Activated naive CD8-positive, alpha-beta T cell treated with anti-CD3 and anti-CD28 coated beads for 36 hours (primary cell): ENCODE data around the gene ASAP3. TPM values are rescaled to one million over a fixed set of nuclear protein-coding genes. Genes with fewer than 3 reads are reported as not detected.

ENCODE experiments used
- DNase-seq: peaks from one replicate; pipeline ENCODE4 v3.0.0; 2021
- H3K27ac Mint-ChIP-seq: one replicate; pipeline ENCODE4 v1.8.0; 2022; ENCODE audit warnings: mild to moderate bottlenecking, moderate library complexity, mixed read lengths
- H3K27me3 Mint-ChIP-seq: one replicate; pipeline ENCODE4 v1.8.0; 2022; ENCODE audit warnings: mild to moderate bottlenecking, mixed read lengths
- H3K36me3 Mint-ChIP-seq: one replicate; pipeline ENCODE4 v1.8.0; 2021; ENCODE audit warnings: mild to moderate bottlenecking, mixed read lengths
- H3K4me1 Mint-ChIP-seq: one replicate; pipeline ENCODE4 v1.8.0; 2021; ENCODE audit warnings: mixed read lengths
- H3K4me3 Mint-ChIP-seq: one replicate; pipeline ENCODE4 v1.8.0; 2022; ENCODE audit warnings: mild to moderate bottlenecking, moderate library complexity, mixed read lengths
- H3K9me3 Mint-ChIP-seq: one replicate; pipeline ENCODE4 v1.8.0; 2022; ENCODE audit warnings: mixed read lengths
- total RNA-seq, 2 experiments: library from RNA; stranded (reverse); gene quantifications; one replicate each; pipeline ENCODE4 v1.2.3, GENCODE V29; 2021

The ASAP3 gene
- total RNA-seq, 2 experiments from 2014 or later, result 1.2 to 2.2 TPM

GRCh38 chr1:23420778-23421177 lies 63.2 kb downstream of the ASAP3 start:
- Mint-ChIP-seq H3K4me1 (peaks cover 19% of the 10 kb centered on the region), H3K9me3 (no peaks in the 10 kb centered on the region), H3K4me3 (no peak overlapping the region), H3K36me3 (no peaks in the 10 kb centered on the region), H3K27ac (no peak overlapping the region), H3K27me3 (peaks cover under 1% of the 10 kb centered on the region)
- DNase-seq, result no peak

DNA sequence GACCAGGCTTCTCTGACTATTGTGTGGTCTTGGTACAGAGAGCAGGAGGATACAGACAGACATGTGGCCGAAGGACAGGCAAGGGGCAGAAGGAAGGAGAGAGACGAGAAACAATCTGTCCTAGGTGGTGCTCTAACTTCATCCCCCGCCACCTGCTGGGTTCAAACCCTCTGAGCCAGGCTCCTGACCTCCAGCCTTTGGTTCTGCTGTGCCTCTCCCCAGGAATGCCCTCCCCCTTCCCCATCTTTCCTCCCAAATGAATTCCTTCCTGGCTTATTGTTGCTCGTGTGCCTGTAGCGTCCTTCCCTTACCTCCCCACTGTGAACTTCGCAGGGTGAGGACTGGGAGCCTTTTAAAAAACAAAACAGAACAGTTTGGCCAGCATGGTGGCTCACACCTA lies 64.8 kb downstream of the ASAP3 start:
- H3K27me3 Mint-ChIP-seq, result no peaks in the 10 kb centered on the region

DNA sequence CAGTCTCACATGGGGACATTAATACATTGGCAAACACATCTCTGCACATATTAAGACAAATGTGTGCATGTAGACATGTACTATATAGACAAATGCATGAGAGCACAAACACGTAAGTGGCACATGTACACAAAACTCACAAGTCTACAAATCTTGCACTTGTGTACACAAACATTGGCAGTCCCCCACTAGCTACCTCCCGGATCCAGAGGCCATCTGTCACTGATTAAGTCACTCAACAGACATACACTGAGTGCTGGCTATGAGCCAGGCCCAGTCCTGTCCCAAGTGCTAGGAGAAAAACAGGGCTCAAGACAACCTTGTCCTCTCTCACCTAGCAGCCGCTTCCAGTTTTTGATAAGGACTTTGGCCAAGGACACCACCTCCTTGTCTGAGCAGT lies 66.4 kb downstream of the ASAP3 start:
- Mint-ChIP-seq H3K4me3 (no peak overlapping the region), H3K9me3 (no peaks in the 10 kb centered on the region), H3K36me3 (no peaks in the 10 kb centered on the region), H3K27me3 (no peaks in the 10 kb centered on the region), H3K4me1 (peaks cover 8% of the 10 kb centered on the region), H3K27ac (no peak overlapping the region)
- DNase-seq, result no peak

More for the DNA sequence above, 64.8 kb downstream of the ASAP3 start:
- no peak overlapping the region for H3K27ac Mint-ChIP-seq
- H3K4me1 Mint-ChIP-seq, result peaks cover 17% of the 10 kb centered on the region
- H3K36me3 Mint-ChIP-seq, result no peaks in the 10 kb centered on the region
- no peak overlapping the region for H3K4me3 Mint-ChIP-seq
- no peaks in the 10 kb centered on the region for H3K9me3 Mint-ChIP-seq
- no peak for DNase-seq

DNA sequence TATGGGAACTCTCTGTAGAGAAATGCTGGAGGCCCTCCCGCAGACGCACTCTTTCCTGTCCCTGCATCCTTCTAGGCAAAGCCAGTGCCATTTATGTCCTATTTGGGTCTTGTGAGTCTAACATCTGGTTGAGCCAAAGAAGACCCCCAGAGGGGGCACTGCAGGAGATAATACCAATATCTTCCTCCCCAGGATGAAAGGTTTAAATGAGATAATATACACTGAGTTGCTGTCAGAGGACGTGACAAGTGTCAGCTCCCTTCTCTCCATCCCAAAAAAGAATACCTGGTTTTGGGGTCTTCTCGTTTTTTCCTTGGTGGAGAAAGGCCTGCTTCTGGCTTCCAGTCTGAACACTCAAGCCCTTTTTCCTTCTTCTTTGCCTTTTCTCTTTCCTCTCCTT lies 67.0 kb downstream of the ASAP3 start:
- Mint-ChIP-seq H3K27ac (no peak overlapping the region), H3K36me3 (no peaks in the 10 kb centered on the region), H3K9me3 (no peaks in the 10 kb centered on the region), H3K4me3 (no peak overlapping the region), H3K4me1 (peaks cover 2% of the 10 kb centered on the region), H3K27me3 (no peaks in the 10 kb centered on the region)
- no peak for DNase-seq

- Mint-ChIP-seq H3K27ac (no peak overlapping the region), H3K9me3 (no peaks in the 10 kb centered on the region), H3K27me3 (no peaks in the 10 kb centered on the region), H3K4me3 (no peak overlapping the region), H3K4me1 (peaks cover 4% of the 10 kb centered on the region), H3K36me3 (peaks cover 1% of the 10 kb centered on the region)
- no peak for DNase-seq
Measured at GRCh38 chr1:23408797-23409290, 75.1 kb downstream of the ASAP3 start.

DNA sequence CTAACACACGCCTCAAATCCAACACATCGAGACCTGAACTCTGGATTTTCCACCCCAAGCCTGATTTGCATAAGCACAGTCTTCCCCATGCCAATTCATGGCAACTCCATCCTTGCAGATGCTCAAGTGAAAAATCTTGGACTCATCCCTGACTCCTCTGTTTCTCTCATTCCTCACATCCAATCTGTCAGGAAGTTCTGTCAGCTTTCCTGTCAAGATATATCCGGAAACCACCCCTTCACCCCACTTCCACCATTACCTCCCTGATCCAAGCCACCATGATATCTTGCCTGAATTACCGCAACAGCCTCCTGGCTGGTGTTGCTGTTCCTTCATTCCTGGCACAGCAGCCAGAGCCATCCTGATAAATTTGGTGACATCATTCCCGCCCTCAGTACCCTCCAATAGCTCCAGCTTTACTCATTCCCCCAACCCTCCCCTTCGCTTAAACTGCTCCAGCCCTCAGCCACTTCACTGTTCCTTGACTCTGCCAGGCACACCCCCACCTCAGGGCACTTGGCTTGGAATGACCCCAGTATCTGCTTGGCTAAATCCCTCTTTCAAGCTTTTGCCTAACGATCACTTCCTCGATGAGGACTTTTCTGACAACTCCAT lies 76.9 kb downstream of the ASAP3 start:
- no peak for DNase-seq
- no peak overlapping the region for H3K4me3 Mint-ChIP-seq
- H3K9me3 Mint-ChIP-seq, result no peaks in the 10 kb centered on the region
- no peak overlapping the region for H3K27ac Mint-ChIP-seq
- H3K4me1 Mint-ChIP-seq, result peaks cover 8% of the 10 kb centered on the region
- H3K36me3 Mint-ChIP-seq, result peaks cover 1% of the 10 kb centered on the region
- no peaks in the 10 kb centered on the region for H3K27me3 Mint-ChIP-seq

- Mint-ChIP-seq H3K4me3 (no peak overlapping the region), H3K27ac (no peak overlapping the region), H3K36me3 (no peaks in the 10 kb centered on the region), H3K9me3 (no peaks in the 10 kb centered on the region), H3K4me1 (peaks cover 8% of the 10 kb centered on the region), H3K27me3 (no peaks in the 10 kb centered on the region)
- DNase-seq, result no peak
Measured at GRCh38 chr1:23405946-23406345, 78.0 kb downstream of the ASAP3 start.

DNA sequence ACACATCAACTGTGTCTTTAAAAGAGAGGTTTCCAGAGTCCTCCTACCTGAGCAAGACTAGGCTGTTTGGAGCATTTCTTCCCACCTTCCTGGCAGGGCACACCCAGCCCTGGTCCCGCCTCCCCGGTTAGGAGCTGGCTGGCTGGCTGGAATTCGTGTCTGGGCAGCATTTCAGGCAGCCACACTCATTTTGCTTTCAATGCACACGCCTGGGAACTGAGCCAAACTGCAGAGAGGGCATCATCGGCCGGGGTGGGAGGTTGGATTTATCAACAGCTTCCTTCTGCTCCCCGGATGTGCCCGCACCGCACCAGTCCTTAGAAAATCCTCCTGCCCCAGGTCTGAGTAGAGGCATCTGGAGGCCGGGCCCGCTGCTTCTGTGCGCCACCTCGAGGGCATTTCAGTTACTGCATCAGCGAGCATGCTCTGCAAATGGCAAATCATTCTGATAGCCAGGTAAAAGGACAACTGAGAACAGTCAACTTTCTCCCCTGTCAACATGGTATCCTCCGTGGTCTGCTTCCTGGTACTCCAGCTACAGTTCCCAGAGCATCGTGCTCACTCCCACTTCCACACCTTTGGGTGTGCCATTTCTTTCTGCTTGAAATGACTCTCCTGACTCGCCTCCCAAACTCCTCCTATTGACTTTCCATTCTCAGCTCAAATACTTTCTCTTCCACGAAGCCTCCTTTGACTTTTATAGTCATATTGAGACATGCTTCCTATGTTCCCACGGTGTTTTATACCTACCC lies 80.1 kb downstream of the ASAP3 start:
- Mint-ChIP-seq H3K4me3 (no peak overlapping the region), H3K4me1 (peaks cover 8% of the 10 kb centered on the region), H3K27me3 (no peaks in the 10 kb centered on the region), H3K36me3 (no peaks in the 10 kb centered on the region), H3K27ac (no peak overlapping the region), H3K9me3 (no peaks in the 10 kb centered on the region)
- DNase-seq, result peak; percentile 83

- DNase-seq, result no peak
- H3K27me3 Mint-ChIP-seq, result no peaks in the 10 kb centered on the region
- H3K4me3 Mint-ChIP-seq, result no peak overlapping the region
- H3K27ac Mint-ChIP-seq, result no peak overlapping the region
- no peaks in the 10 kb centered on the region for H3K9me3 Mint-ChIP-seq
- peaks cover 8% of the 10 kb centered on the region for H3K4me1 Mint-ChIP-seq
- no peaks in the 10 kb centered on the region for H3K36me3 Mint-ChIP-seq
Measured at GRCh38 chr1:23403355-23403734, 80.6 kb downstream of the ASAP3 start.

GRCh38 chr1:23403038-23403336 lies 81.0 kb downstream of the ASAP3 start:
- Mint-ChIP-seq H3K27ac (no peak overlapping the region), H3K9me3 (no peaks in the 10 kb centered on the region), H3K27me3 (no peaks in the 10 kb centered on the region), H3K36me3 (no peaks in the 10 kb centered on the region), H3K4me1 (peaks cover 8% of the 10 kb centered on the region), H3K4me3 (no peak overlapping the region)
- no peak for DNase-seq

DNA sequence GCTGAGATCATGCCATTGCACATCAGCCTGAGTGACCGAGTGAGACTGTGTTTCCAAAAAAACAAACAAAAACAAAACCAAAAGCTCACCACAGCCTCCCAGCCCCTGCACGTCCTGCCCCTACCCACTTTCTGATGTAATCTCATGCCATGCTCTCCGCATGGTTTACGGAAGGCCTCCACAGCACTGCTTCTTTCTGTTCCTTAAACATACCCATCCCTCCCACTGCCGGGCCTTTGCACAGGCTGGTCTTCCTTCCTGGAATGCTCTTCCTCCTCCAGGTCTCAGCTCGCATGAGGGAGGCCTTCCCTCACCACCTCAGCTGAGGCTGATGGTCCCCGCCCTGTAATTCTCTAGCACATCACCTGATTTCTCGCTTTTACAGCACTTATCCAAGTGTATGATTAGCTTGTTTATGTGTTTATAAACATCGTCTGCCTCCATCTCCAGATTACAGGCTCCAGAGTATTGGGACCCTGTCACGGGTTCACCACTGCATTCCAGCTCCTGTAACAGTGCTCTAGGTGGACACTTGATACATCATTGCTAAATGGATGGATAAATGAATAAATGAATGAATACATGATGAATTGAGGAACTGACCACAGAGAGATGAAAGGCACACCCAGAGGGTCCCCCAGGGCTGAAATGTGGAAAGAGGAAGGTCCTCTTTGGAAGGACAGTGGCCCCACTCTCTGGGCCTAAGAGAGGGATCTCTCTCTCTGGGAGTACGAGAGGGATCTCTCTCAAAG lies 81.5 kb downstream of the ASAP3 start:
- H3K27me3 Mint-ChIP-seq, result no peaks in the 10 kb centered on the region
- peak overlapping the region; percentile 11 for H3K27ac Mint-ChIP-seq
- DNase-seq, result no peak
- H3K4me1 Mint-ChIP-seq, result peaks cover 8% of the 10 kb centered on the region
- H3K4me3 Mint-ChIP-seq, result no peak overlapping the region
- no peaks in the 10 kb centered on the region for H3K9me3 Mint-ChIP-seq
- H3K36me3 Mint-ChIP-seq, result no peaks in the 10 kb centered on the region

DNA sequence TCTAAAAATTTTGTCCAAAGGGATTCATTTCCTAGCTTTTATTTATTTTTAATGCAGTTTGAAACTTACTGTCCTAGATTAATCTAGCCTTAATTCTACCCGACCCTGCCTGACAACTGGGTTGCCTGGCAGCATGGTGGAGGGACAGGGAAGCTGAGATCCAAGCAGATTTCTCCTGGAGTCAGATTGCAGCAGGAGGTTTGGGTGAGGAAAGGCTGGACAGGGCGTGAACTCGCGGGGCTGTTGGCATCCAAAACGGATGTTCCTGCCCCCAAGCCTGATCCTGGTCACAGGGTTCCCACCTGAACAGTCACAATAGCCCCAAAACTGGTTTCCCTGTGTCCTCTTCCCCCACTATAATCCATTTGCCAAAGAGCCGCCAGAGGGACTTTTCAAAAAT lies 82.7 kb downstream of the ASAP3 start:
- Mint-ChIP-seq H3K27me3 (no peaks in the 10 kb centered on the region), H3K27ac (no peak overlapping the region), H3K4me3 (no peak overlapping the region), H3K36me3 (no peaks in the 10 kb centered on the region), H3K4me1 (peaks cover 8% of the 10 kb centered on the region), H3K9me3 (no peaks in the 10 kb centered on the region)
- DNase-seq, result no peak

DNA sequence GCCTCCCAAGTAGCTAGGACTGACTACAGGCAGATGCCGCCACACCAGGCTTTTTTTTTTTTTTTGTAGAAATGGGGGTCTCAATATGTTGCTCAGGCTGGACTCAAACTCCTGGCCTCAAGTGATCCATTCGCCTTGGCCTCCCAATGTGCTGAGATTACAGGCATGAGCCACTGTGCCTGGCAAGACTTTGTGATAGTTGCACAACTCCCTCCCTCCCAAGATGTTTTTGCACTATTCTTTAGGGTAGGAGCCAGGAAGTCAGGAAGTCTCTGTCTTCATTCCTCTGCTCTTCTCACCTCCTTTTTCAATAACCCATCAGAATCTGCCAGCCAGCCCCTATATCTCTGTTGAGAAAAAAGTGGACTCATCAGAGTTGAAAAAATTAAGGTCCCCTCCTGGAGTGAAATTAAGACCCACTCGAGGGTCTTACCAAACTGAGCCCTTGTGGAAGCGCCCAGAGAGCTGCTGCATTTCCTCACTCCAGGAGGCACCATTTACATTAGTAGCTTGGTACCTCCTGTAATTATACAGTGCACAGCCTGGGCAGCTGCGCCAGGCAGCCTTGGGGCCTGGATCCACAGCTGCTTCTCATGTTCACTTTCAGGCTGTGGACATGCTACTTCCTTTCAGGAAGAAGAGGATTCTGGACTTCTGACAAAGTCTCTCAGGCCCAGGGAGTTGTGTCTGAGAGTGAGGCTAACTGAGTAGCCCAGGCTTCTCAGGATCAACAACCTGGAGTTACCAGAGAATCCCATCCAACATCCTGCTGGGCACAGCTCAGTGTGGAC lies 83.5 kb downstream of the ASAP3 start:
- no peak for DNase-seq
- H3K4me3 Mint-ChIP-seq, result no peak overlapping the region
- no peaks in the 10 kb centered on the region for H3K36me3 Mint-ChIP-seq
- H3K27me3 Mint-ChIP-seq, result no peaks in the 10 kb centered on the region
- H3K27ac Mint-ChIP-seq, result no peak overlapping the region
- peaks cover 14% of the 10 kb centered on the region for H3K4me1 Mint-ChIP-seq
- no peaks in the 10 kb centered on the region for H3K9me3 Mint-ChIP-seq

DNA sequence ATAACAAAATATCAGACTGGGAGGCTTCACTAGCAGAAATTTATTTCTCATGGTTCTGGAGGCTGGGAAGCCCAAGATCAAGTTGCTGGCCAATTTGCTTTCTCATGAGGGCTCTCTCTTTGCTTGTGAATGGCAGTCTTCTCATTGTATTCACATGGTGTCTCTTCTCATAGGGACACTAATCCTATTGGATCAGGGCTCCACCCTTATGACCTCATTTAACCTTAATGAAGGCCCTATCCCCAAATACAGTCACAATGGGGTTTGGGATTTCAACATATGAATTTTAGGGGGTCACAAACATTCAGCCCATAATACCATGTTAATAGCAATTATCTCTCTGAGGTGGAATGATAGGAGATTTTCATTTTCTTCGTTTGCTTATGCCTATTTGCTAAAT lies 84.8 kb downstream of the ASAP3 start:
- Mint-ChIP-seq H3K4me1 (peaks cover 13% of the 10 kb centered on the region), H3K9me3 (no peaks in the 10 kb centered on the region), H3K4me3 (no peak overlapping the region), H3K27me3 (no peaks in the 10 kb centered on the region), H3K27ac (no peak overlapping the region), H3K36me3 (no peaks in the 10 kb centered on the region)
- DNase-seq, result no peak

- Mint-ChIP-seq H3K27ac (no peak overlapping the region), H3K27me3 (no peaks in the 10 kb centered on the region), H3K36me3 (no peaks in the 10 kb centered on the region), H3K9me3 (no peaks in the 10 kb centered on the region), H3K4me3 (no peak overlapping the region), H3K4me1 (peaks cover 6% of the 10 kb centered on the region)
- no peak for DNase-seq
Measured at GRCh38 chr1:23397908-23398307, 86.1 kb downstream of the ASAP3 start.
